H9 (cell line): ENCODE data around the gene LRRC14B. TPM values are rescaled to one million over a fixed set of nuclear protein-coding genes. Genes with fewer than 3 reads are reported as not detected.

Experiments
- DNase-seq: peaks from one replicate; pipeline ENCODE4 v3.0.0-alpha.2; 2017
- H2AFZ ChIP-seq: one replicate; pipeline ENCODE4 v1.6.1; 2013; ENCODE audit warnings: mild to moderate bottlenecking, low read length, control low read depth, moderate library complexity
- H2AK5ac ChIP-seq: 2 replicates; pipeline ENCODE4 v1.6.1; 2013; ENCODE audit warnings: low read length, control low read depth, mixed read lengths; ENCODE audit not compliant: insufficient read length
- H2BK120ac ChIP-seq: one replicate; pipeline ENCODE4 v1.6.1; 2013; ENCODE audit warnings: low read depth, mild to moderate bottlenecking, low read length, control low read depth, inconsistent platforms; ENCODE audit not compliant: poor library complexity, severe bottlenecking
- H2BK12ac ChIP-seq: 2 replicates; pipeline ENCODE4 v1.6.1; 2013; ENCODE audit warnings: low read length, control low read depth, mixed read lengths, low read depth; ENCODE audit not compliant: insufficient read length
- H2BK15ac ChIP-seq: 2 replicates; pipeline ENCODE4 v1.6.1; 2013; ENCODE audit warnings: low read depth, low read length, control low read depth
- H2BK20ac ChIP-seq: one replicate; pipeline ENCODE4 v1.6.1; 2013; ENCODE audit warnings: low read depth, mild to moderate bottlenecking, low read length, control low read depth, inconsistent platforms; ENCODE audit not compliant: poor library complexity, severe bottlenecking
- H2BK5ac ChIP-seq: 2 replicates; pipeline ENCODE4 v1.6.1; 2013; ENCODE audit warnings: low read length, control low read depth, mixed read lengths; ENCODE audit not compliant: insufficient read length
- H3K14ac ChIP-seq: 2 replicates; pipeline ENCODE4 v1.6.1; 2013; ENCODE audit warnings: low read length, control low read depth; ENCODE audit not compliant: insufficient read depth
- H3K18ac ChIP-seq: 2 replicates; pipeline ENCODE4 v1.6.1; 2013; ENCODE audit warnings: low read depth, mild to moderate bottlenecking, mixed read lengths, low read length, control low read depth; ENCODE audit not compliant: insufficient read length
- H3K23ac ChIP-seq: 2 replicates; pipeline ENCODE4 v1.6.1; 2013; ENCODE audit warnings: low read length, control low read depth, mixed read lengths, low read depth; ENCODE audit not compliant: insufficient read length
- H3K23me2 ChIP-seq: 2 replicates; pipeline ENCODE4 v1.6.1; 2013; ENCODE audit warnings: low read depth, mild to moderate bottlenecking, mixed read lengths, low read length, control low read depth; ENCODE audit not compliant: insufficient read length, poor library complexity, severe bottlenecking
- H3K27ac ChIP-seq: 2 replicates; pipeline ENCODE4 v1.5.1; 2013; ENCODE audit warnings: low read length, control low read depth, mixed read lengths, low read depth; ENCODE audit not compliant: insufficient read length
- H3K27me3 ChIP-seq: 2 replicates; pipeline ENCODE4 v1.6.1; 2013; ENCODE audit warnings: low read length, control low read depth, inconsistent platforms; ENCODE audit not compliant: insufficient read depth
- H3K4ac ChIP-seq: 2 replicates; pipeline ENCODE4 v1.6.1; 2013; ENCODE audit warnings: low read depth, mild to moderate bottlenecking, control low read depth, inconsistent platforms, low read length, moderate library complexity
- H3K4me1 ChIP-seq: 2 replicates; pipeline ENCODE4 v1.6.1; 2013; ENCODE audit warnings: low read length, control low read depth, inconsistent platforms; ENCODE audit not compliant: insufficient read depth
- H3K4me2 ChIP-seq: 2 replicates; pipeline ENCODE4 v1.6.1; 2013; ENCODE audit warnings: low read length, control low read depth, mixed read lengths; ENCODE audit not compliant: insufficient read length, insufficient read depth
- H3K56ac ChIP-seq: 2 replicates; pipeline ENCODE4 v1.6.1; 2013; ENCODE audit warnings: low read depth, mild to moderate bottlenecking, mixed read lengths, low read length, control low read depth; ENCODE audit not compliant: insufficient read length
- H3K79me1 ChIP-seq: 2 replicates; pipeline ENCODE4 v1.6.1; 2013; ENCODE audit warnings: low read depth, mild to moderate bottlenecking, moderate library complexity, low read length, control low read depth, inconsistent platforms; ENCODE audit not compliant: insufficient read depth, poor library complexity, severe bottlenecking
- H3K79me2 ChIP-seq: 2 replicates; pipeline ENCODE4 v1.6.1; 2013; ENCODE audit warnings: low read length, control low read depth, inconsistent platforms; ENCODE audit not compliant: insufficient read depth
- H3K9ac ChIP-seq: 2 replicates; pipeline ENCODE4 v1.6.1; 2013; ENCODE audit warnings: low read length, control low read depth, mixed read lengths; ENCODE audit not compliant: insufficient read length; ENCODE audit errors: extremely low read depth
- H3K9me3 ChIP-seq: one replicate; pipeline ENCODE4 v1.6.1; 2013; ENCODE audit warnings: low read depth, low read length, inconsistent platforms; ENCODE audit not compliant: control insufficient read depth
- H3T11ph ChIP-seq: one replicate; pipeline ENCODE4 v1.6.1; 2013; ENCODE audit warnings: mild to moderate bottlenecking, low read length, control low read depth, inconsistent platforms
- H4K20me1 ChIP-seq: one replicate; pipeline ENCODE4 v1.6.1; 2013; ENCODE audit not compliant: control insufficient read depth, insufficient read length, insufficient read depth
- H4K5ac ChIP-seq: 2 replicates; pipeline ENCODE4 v1.6.1; 2013; ENCODE audit warnings: low read depth, mild to moderate bottlenecking, mixed read lengths, low read length, control low read depth; ENCODE audit not compliant: insufficient read length
- H4K8ac ChIP-seq: replicated peaks from 2 replicates; pipeline ENCODE4 v1.6.1; 2013; ENCODE audit warnings: low read length, control low read depth, mixed read lengths, low read depth; ENCODE audit not compliant: insufficient read length
- H4K91ac ChIP-seq: 2 replicates; pipeline ENCODE4 v1.6.1; 2013; ENCODE audit warnings: low read depth, mild to moderate bottlenecking, moderate library complexity, mixed read lengths, low read length, control low read depth; ENCODE audit not compliant: insufficient read length
- H3K27ac Mint-ChIP-seq, 3 experiments: 2 replicates in 2 of 3; 3 replicates in 1 of 3; pipeline ENCODE4 v1.8.0; 2020 to 2021; ENCODE audit warnings: mixed read lengths in 3 of 3, mild to moderate bottlenecking in 1 of 3, moderate library complexity in 1 of 3
- H3K27me3 Mint-ChIP-seq: 2 replicates; pipeline ENCODE4 v1.8.0; 2021; ENCODE audit warnings: low read depth, mild to moderate bottlenecking, moderate library complexity, mixed read lengths
- H3K36me3 Mint-ChIP-seq, 3 experiments: 2 replicates in 2 of 3; 3 replicates in 1 of 3; pipeline ENCODE4 v1.8.0; 2020 to 2021; ENCODE audit warnings: low read depth in 3 of 3, mixed read lengths in 3 of 3; ENCODE audit not compliant: insufficient read depth in 1 of 3
- H3K4me1 Mint-ChIP-seq, 2 experiments: 2 replicates each; pipeline ENCODE4 v1.8.0; 2020; ENCODE audit warnings: mixed read lengths in 2 of 2
- H3K4me3 Mint-ChIP-seq, 2 experiments: 2 replicates in 1 of 2; 3 replicates in 1 of 2; pipeline ENCODE4 v1.8.0; 2020 to 2021; ENCODE audit warnings: mild to moderate bottlenecking in 2 of 2, mixed read lengths in 2 of 2, moderate library complexity in 1 of 2
- H3K9me3 Mint-ChIP-seq, 2 experiments: 2 replicates in 1 of 2; 3 replicates in 1 of 2; pipeline ENCODE4 v1.8.0; 2020; ENCODE audit warnings: mild to moderate bottlenecking in 2 of 2, mixed read lengths in 2 of 2, moderate library complexity in 1 of 2
- WGBS: extraction: QIAGEN DNeasy Blood & Tissue Kit; methylation state at CpG from one replicate; pipeline ENCODE4 v1.1.7; 2013; ENCODE audit warnings: missing lambda C conversion rate, low lambda C conversion rate, mixed read lengths; ENCODE audit not compliant: insufficient read length; ENCODE audit errors: extremely low coverage; 5-methylcytosine and 5-hydroxymethylcytosine counted together
- total RNA-seq: library from RNA; stranded (reverse); gene quantifications from 2 replicates; pipeline ENCODE4 v1.2.1, GENCODE V29; 2021
- TF ChIP-seq, protein P1 (sequence below): fragments of 200-600 bp; sonication (generic); conservative IDR thresholded peaks from 3 replicates; pipeline ENCODE4 v1.8.0; 2021; ENCODE audit warnings: antibody characterized with exemption, mild to moderate bottlenecking

The LRRC14B gene
- total RNA-seq, 1 experiment from 2014 or later = not detected

GRCh38 chr5:189976-190365, 1.3 kb upstream of the LRRC14B start:
- H3K9me3 Mint-ChIP-seq = no peaks in the 10 kb centered on the region
- Histone ChIP-seq H4K5ac (no peak overlapping the region), H3K4me1 (0 out of 2 replicates have a peak, but pooled peaks cover 3% of the 10 kb centered on the region), H3K23me2 (no peaks in the 10 kb centered on the region), H4K8ac (no peak overlapping the region), H2AK5ac (no peak overlapping the region), H3K18ac (no peak overlapping the region), H3K9ac (no peak overlapping the region), H3K14ac (no peak overlapping the region), H2BK15ac (no peak overlapping the region), H3K79me1 (no peaks in the 10 kb centered on the region), H3K9me3 (no peaks in the 10 kb centered on the region), H3K56ac (no peak overlapping the region), H4K20me1 (no peaks in the 10 kb centered on the region), H4K91ac (no peak overlapping the region), H3K79me2 (no peaks in the 10 kb centered on the region), H3K4me2 (no peak overlapping the region), H3T11ph (no peak overlapping the region), H2BK120ac (no peak overlapping the region), H3K27me3 (no peaks in the 10 kb centered on the region), H2BK5ac (no peak overlapping the region), H2BK20ac (no peak overlapping the region), H3K4ac (no peak overlapping the region), H3K27ac (no peak overlapping the region), H2BK12ac (no peak overlapping the region), H2AFZ (no peak overlapping the region), H3K23ac (no peak overlapping the region)
- peaks cover 9 to 13% of the 10 kb centered on the region in 2 experiments for H3K4me1 Mint-ChIP-seq
- TF ChIP-seq, protein P1, sequence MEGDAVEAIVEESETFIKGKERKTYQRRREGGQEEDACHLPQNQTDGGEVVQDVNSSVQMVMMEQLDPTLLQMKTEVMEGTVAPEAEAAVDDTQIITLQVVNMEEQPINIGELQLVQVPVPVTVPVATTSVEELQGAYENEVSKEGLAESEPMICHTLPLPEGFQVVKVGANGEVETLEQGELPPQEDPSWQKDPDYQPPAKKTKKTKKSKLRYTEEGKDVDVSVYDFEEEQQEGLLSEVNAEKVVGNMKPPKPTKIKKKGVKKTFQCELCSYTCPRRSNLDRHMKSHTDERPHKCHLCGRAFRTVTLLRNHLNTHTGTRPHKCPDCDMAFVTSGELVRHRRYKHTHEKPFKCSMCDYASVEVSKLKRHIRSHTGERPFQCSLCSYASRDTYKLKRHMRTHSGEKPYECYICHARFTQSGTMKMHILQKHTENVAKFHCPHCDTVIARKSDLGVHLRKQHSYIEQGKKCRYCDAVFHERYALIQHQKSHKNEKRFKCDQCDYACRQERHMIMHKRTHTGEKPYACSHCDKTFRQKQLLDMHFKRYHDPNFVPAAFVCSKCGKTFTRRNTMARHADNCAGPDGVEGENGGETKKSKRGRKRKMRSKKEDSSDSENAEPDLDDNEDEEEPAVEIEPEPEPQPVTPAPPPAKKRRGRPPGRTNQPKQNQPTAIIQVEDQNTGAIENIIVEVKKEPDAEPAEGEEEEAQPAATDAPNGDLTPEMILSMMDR = no peak
- H3K27ac Mint-ChIP-seq = no peak overlapping the region
- H3K36me3 Mint-ChIP-seq = peaks cover 0 to 2% (median 2%) of the 10 kb centered on the region in 3 experiments; a peak in 3 of 7 replicates
- H3K4me3 Mint-ChIP-seq = no peak overlapping the region
- H3K27me3 Mint-ChIP-seq = peaks cover 9% of the 10 kb centered on the region
- no CpG with 5 or more reads among the region's 11 CpGs for WGBS
- no peak for DNase-seq
